Measurements from ENCODE around the gene AMOTL2. TPM values are rescaled to one million over a fixed set of nuclear protein-coding genes. Genes with fewer than 3 reads are reported as not detected.

AMOTL2 gene
- total RNA-seq, 1 donor from 2014 or later: 281 TPM

DNA sequence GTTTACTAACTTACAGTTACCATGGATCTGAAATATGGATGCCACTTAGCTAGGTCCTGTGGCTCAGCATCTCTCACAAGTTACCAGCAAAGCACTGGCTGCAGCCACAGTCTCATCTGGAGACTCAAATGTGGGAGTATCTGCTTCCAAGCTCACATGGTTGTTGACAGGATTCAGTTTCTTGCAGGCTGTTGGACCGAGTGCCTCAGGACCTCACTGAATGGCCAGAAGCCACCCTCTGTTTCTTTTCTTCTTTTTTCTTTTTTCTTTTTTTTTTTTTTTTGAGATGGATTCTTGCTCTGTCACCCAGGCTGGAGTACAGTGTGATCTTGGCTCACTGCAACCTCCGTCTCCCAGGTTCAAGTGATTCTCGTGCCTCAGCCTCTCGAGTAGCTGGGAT lies 20.1 kb upstream of the AMOTL2 start:
- no peaks in the 10 kb centered on the region for H3K27me3 Mint-ChIP-seq (ENCODE audit: low read depth)
- no peak for DNase-seq (ENCODE audit: low spot score in 2 of 2, unreplicated experiment in 2 of 2)
- H3K27ac Mint-ChIP-seq: no peak overlapping the region
- peaks cover 9% of the 10 kb centered on the region for H3K9me3 Mint-ChIP-seq
- H3K4me1 Mint-ChIP-seq: peaks cover 21% of the 10 kb centered on the region
- TF ChIP-seq CTCF (IDR thresholded peaks at IDR 0.05; ENCODE audit: unreplicated experiment): no peak
- peaks cover 3% of the 10 kb centered on the region for H3K36me3 Mint-ChIP-seq
- no peak overlapping the region for H3K4me3 Mint-ChIP-seq

- Mint-ChIP-seq H3K4me3 (no peak overlapping the region), H3K9me3 (peaks cover 8% of the 10 kb centered on the region), H3K36me3 (peaks cover 3% of the 10 kb centered on the region), H3K27ac (peak overlapping the region; percentile 7), H3K4me1 (peaks cover 29% of the 10 kb centered on the region), H3K27me3 (ENCODE audit: low read depth) (no peaks in the 10 kb centered on the region)
- no peak for TF ChIP-seq CTCF (IDR thresholded peaks at IDR 0.05; ENCODE audit: unreplicated experiment)
- DNase-seq (ENCODE audit: low spot score in 2 of 2, unreplicated experiment in 2 of 2): no peak
These were observed 18.8 kb upstream of the AMOTL2 start for GRCh38 chr3:134393074-134393473.

DNA sequence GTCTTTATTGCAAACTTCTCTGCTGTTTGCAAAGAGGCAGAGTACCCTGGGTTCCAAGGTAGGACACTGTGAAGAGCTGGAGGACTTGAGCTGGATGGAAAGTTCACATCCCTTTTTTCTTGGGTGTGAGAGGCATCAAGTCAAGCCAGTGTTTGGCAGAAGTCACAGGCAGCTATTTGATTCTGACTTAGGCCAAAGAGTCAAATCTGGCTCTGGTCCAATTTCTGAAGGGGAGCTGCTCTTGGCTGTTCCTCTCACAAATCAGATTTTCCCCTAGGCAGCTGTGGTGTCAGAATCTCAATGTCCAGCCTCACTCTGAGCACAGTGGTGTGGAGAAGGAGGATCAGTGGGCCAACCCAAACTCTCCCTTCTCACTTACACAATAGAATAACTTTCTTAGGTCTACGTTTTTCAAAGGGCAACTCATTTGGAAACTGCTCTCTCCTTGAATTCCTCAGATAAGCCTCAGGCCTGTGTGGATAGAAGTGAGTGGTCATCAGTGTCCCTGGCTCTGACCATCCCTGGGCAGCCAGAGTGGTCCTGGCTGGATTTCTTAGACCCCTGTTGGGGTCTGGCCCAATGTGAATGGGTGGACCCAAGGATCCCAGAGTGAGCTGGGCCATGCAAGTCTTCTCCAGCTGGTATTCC lies 18.2 kb upstream of the AMOTL2 start:
- H3K27me3 Mint-ChIP-seq (ENCODE audit: low read depth): no peaks in the 10 kb centered on the region
- H3K4me3 Mint-ChIP-seq: no peak overlapping the region
- peaks cover 3% of the 10 kb centered on the region for H3K36me3 Mint-ChIP-seq
- peak overlapping the region; percentile 15 for H3K27ac Mint-ChIP-seq
- no peak for DNase-seq (ENCODE audit: low spot score in 2 of 2, unreplicated experiment in 2 of 2)
- TF ChIP-seq CTCF (IDR thresholded peaks at IDR 0.05; ENCODE audit: unreplicated experiment): no peak
- H3K9me3 Mint-ChIP-seq: peaks cover 8% of the 10 kb centered on the region
- peaks cover 29% of the 10 kb centered on the region for H3K4me1 Mint-ChIP-seq

- peaks cover 3% of the 10 kb centered on the region for H3K36me3 Mint-ChIP-seq
- H3K27me3 Mint-ChIP-seq (ENCODE audit: low read depth): no peaks in the 10 kb centered on the region
- no peak for TF ChIP-seq CTCF (IDR thresholded peaks at IDR 0.05; ENCODE audit: unreplicated experiment)
These were observed 15.6 kb upstream of the AMOTL2 start for GRCh38 chr3:134389865-134390264.

DNA sequence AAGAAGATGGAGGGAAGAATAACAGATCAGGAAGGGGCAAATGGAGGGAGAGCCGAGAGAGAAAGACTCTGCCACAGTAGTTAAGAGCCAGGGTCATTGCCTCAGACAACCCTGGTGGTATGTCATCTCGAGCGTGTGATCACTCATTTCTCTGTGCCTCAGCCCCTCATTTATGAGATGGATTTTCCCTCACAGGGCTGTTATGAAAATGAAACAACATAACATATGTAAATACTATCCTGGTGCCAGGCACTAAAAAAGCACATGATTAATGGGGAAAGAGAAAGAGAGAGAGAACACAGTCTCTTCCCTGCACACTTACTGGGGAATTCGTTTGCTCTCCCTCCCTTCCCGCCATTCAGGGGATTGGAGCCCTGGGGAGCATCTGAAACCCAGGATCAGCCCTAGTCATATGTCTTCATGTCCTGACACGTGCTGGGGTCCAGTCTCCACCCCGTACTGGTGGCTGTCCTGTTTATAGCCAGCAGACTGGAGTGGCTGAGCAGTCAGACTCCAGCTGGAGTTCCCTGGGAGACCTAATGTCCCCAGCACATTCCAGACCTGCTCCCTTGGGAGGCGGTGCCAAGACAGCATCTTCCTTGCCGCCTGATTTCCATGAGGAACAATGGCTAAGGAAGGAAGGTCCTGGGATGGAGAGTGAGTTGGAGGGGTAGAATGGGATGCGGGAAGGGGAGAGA lies 14.7 kb upstream of the AMOTL2 start:
- H3K27ac Mint-ChIP-seq: no peak overlapping the region
- DNase-seq (ENCODE audit: low spot score in 2 of 2, unreplicated experiment in 2 of 2): no peak
- peaks cover 8% of the 10 kb centered on the region for H3K9me3 Mint-ChIP-seq
- no peak overlapping the region for H3K4me3 Mint-ChIP-seq
- H3K36me3 Mint-ChIP-seq: peaks cover 3% of the 10 kb centered on the region
- peaks cover 29% of the 10 kb centered on the region for H3K4me1 Mint-ChIP-seq
- H3K27me3 Mint-ChIP-seq (ENCODE audit: low read depth): no peaks in the 10 kb centered on the region
- TF ChIP-seq CTCF (IDR thresholded peaks at IDR 0.05; ENCODE audit: unreplicated experiment): no peak

More at GRCh38 chr3:134389865-134390264, 15.6 kb upstream of the AMOTL2 start:
- no peak for DNase-seq (ENCODE audit: low spot score in 2 of 2, unreplicated experiment in 2 of 2)
- H3K4me3 Mint-ChIP-seq: no peak overlapping the region
- H3K27ac Mint-ChIP-seq: no peak overlapping the region
- H3K9me3 Mint-ChIP-seq: peaks cover 8% of the 10 kb centered on the region
- peaks cover 28% of the 10 kb centered on the region for H3K4me1 Mint-ChIP-seq
